Measurements from ENCODE around the gene TFCP2L1.

The TFCP2L1 gene

DNA sequence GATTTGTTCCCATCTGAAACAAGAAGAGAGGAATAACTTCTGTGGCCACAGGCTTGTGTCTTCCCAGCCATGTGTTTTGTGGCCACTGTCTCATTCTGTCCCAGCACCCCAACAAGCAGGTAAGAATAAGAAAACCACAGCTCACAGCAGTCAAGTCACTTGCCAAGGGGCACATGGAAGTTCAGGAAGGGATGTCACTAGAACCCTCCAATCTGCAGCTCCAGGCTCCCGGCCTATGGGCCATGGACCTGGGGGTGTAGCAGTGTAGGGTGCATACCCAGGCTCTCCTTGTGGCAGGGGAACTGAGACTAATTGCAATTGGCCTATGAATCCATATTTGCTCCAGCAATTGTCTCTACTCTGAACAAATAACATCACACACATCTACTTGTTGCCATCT, 112.5 kb downstream of the TFCP2L1 start:
- no peak for DNase-seq (ENCODE audit: low spot score)

DNA sequence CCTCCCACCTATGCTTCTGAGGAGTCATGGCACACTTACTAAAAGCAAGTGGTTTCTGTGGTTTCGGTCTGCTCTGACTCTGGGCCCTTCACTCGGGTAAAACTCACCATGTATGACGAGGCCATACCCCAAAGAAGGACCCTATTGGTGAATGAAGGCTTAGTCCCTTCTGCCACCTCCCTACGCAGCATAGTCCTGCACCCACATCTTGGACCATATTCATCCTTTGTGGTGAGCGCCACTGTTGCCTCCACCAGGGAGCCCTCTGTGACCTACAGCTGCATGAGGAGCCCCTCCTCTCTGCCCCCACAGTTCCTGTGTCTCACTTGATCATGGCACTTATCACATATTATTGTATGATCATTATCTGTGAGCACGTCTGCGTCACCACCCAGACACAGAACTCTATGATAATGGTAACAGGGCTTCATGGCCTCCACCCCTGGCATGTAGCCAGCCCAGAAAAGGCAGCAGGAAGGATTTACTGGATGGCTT, 113.3 kb downstream of the TFCP2L1 start:
- no peak for DNase-seq (ENCODE audit: low spot score)

DNA sequence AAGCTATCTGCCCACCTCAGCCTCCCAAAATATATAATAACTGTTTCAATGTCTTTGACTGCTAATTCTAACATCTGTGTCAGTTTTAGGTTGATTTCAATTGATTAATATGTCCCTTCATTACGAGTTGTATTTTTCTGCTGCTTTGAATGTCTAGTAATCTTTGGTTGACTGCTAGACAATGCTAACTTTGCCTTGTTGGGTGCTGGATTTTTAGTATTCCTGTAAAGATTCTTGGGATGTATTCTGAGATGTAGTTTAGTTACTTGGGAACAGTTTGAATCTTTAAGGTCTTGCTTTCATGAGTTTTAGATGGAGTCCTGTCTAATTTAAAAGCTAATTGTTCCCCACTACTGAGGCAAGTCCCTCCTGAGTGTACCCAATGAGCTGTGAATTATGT, 114.4 kb downstream of the TFCP2L1 start:
- no peak for DNase-seq (ENCODE audit: low spot score)

DNA sequence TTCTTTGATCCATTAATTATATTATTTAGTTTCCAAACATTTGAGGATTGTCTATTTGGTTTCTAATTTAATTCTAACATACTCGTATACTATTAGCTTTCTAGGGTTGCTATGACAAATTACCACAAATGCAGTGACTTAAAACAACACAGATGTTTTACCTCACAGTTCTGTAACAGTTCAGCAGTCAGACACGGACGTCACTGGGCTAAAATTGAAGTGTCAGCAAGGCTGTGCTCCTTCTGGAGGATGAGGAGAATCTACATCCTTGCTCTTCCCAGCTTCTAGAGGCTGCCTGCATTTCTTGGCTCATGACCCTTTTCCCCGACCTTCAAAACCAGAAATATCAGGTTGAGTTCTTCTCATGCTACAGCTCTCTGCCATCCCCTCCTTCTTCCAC, 117.6 kb downstream of the TFCP2L1 start:
- DNase-seq (ENCODE audit: low spot score), result no peak
